H1 (cell line): ENCODE results near the gene QRICH1. TPM values are rescaled to one million over a fixed set of nuclear protein-coding genes. Genes with fewer than 3 reads are reported as not detected.

ENCODE experiments used
- BACH1 ChIP-seq: IDR thresholded peaks from 2 replicates; pipeline ENCODE4 v1.6.1; 2012; ENCODE audit warnings: low read length, improper control_type of control experiment
- CHD1 ChIP-seq: IDR thresholded peaks from 2 replicates; pipeline ENCODE4 v1.6.1; 2012; ENCODE audit warnings: low read depth, low read length, improper control_type of control experiment
- RAD21 ChIP-seq, 2 experiments: IDR thresholded peaks in 1 of 2; conservative IDR thresholded peaks in 1 of 2; 2 replicates each; pipeline ENCODE4 v1.6.1; 2011; ENCODE audit warnings: low read depth in 2 of 2, low read length in 2 of 2, improper control_type of control experiment in 1 of 2, inconsistent platforms in 1 of 2, mild to moderate bottlenecking in 1 of 2, moderate library complexity in 1 of 2
- TEAD4 ChIP-seq: IDR thresholded peaks from 2 replicates; pipeline ENCODE4 v1.6.1; 2012; ENCODE audit warnings: low read depth, low read length, inconsistent platforms, mixed read lengths
- polyA plus RNA-seq, 7 experiments: library from polyadenylated mRNA; depleted of rRNA in 3 of 7; stranded (reverse) in 5 of 7; unstranded in 2 of 7; fragments of >200 nt in 5 of 7; fragments of 200-250 nt in 2 of 7; gene quantifications; 1 replicate in 5 of 7; 2 replicates in 1 of 7; 4 replicates in 1 of 7; pipeline versions ENCODE4 v1.2.1 to v1.2.3, GENCODE V29; 2011 to 2013; ENCODE audit warnings: missing spikeins in 2 of 7, mixed read lengths in 2 of 7
- total RNA-seq: library from RNA; stranded (reverse); fragmentation: NEBNext Ultra II Directional; extraction: Animal tissue kit (Norgen Biotek cat#: 25700); gene quantifications from 2 replicates; pipeline ENCODE4 v1.2.1, GENCODE V29; 2021
- TF ChIP-seq, protein P1 (sequence below): fragments of 300-600 bp; sonication (generic); IDR thresholded peaks from 2 replicates; pipeline ENCODE4 v1.7.1; 2012; ENCODE audit warnings: low read length, moderate library complexity, mild to moderate bottlenecking, inconsistent platforms; ENCODE audit not compliant: insufficient replicate concordance
- TF ChIP-seq, protein P2 (sequence below): IDR thresholded peaks from 2 replicates; pipeline ENCODE4 v1.6.1; 2011; ENCODE audit warnings: low read depth, mild to moderate bottlenecking, low read length; ENCODE audit not compliant: insufficient read depth

QRICH1 gene
- total and polyA plus RNA-seq, 2 of the 8 experiments (the other 6 are each of a cell fraction or from before 2014, with no cell fraction given), result 128 to 142 TPM

DNA sequence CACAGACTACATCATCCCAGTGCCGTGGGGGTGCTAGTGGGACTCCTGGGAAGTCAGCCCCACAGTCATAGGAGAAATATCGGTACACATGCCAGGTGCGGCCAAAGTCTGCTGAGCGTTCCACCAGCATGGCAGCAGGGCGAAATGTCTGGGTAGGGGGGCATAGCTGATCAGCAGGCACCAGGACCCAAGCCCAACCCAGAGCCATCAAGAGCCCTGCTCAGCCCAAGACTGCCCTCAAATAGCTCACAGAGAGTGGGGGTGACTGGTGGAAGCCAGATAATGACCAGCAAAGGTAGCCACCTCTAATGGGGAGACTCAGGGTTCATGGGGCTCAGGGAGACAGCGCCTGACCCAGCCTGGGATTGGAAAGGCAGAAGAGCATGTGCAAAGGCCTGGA lies 37.7 kb upstream of the QRICH1 start (continued):
- TF ChIP-seq BACH1 (no peak), RAD21 (IDR thresholded peaks at IDR 0.05 in 1 of 2, conservative IDR thresholded peaks at IDR 0.05 in 1 of 2; ENCODE audit: low read depth in 2 of 2, low read length in 2 of 2) (no peak), CHD1 (no peak), TEAD4 (no peak)
- TF ChIP-seq, protein P1, sequence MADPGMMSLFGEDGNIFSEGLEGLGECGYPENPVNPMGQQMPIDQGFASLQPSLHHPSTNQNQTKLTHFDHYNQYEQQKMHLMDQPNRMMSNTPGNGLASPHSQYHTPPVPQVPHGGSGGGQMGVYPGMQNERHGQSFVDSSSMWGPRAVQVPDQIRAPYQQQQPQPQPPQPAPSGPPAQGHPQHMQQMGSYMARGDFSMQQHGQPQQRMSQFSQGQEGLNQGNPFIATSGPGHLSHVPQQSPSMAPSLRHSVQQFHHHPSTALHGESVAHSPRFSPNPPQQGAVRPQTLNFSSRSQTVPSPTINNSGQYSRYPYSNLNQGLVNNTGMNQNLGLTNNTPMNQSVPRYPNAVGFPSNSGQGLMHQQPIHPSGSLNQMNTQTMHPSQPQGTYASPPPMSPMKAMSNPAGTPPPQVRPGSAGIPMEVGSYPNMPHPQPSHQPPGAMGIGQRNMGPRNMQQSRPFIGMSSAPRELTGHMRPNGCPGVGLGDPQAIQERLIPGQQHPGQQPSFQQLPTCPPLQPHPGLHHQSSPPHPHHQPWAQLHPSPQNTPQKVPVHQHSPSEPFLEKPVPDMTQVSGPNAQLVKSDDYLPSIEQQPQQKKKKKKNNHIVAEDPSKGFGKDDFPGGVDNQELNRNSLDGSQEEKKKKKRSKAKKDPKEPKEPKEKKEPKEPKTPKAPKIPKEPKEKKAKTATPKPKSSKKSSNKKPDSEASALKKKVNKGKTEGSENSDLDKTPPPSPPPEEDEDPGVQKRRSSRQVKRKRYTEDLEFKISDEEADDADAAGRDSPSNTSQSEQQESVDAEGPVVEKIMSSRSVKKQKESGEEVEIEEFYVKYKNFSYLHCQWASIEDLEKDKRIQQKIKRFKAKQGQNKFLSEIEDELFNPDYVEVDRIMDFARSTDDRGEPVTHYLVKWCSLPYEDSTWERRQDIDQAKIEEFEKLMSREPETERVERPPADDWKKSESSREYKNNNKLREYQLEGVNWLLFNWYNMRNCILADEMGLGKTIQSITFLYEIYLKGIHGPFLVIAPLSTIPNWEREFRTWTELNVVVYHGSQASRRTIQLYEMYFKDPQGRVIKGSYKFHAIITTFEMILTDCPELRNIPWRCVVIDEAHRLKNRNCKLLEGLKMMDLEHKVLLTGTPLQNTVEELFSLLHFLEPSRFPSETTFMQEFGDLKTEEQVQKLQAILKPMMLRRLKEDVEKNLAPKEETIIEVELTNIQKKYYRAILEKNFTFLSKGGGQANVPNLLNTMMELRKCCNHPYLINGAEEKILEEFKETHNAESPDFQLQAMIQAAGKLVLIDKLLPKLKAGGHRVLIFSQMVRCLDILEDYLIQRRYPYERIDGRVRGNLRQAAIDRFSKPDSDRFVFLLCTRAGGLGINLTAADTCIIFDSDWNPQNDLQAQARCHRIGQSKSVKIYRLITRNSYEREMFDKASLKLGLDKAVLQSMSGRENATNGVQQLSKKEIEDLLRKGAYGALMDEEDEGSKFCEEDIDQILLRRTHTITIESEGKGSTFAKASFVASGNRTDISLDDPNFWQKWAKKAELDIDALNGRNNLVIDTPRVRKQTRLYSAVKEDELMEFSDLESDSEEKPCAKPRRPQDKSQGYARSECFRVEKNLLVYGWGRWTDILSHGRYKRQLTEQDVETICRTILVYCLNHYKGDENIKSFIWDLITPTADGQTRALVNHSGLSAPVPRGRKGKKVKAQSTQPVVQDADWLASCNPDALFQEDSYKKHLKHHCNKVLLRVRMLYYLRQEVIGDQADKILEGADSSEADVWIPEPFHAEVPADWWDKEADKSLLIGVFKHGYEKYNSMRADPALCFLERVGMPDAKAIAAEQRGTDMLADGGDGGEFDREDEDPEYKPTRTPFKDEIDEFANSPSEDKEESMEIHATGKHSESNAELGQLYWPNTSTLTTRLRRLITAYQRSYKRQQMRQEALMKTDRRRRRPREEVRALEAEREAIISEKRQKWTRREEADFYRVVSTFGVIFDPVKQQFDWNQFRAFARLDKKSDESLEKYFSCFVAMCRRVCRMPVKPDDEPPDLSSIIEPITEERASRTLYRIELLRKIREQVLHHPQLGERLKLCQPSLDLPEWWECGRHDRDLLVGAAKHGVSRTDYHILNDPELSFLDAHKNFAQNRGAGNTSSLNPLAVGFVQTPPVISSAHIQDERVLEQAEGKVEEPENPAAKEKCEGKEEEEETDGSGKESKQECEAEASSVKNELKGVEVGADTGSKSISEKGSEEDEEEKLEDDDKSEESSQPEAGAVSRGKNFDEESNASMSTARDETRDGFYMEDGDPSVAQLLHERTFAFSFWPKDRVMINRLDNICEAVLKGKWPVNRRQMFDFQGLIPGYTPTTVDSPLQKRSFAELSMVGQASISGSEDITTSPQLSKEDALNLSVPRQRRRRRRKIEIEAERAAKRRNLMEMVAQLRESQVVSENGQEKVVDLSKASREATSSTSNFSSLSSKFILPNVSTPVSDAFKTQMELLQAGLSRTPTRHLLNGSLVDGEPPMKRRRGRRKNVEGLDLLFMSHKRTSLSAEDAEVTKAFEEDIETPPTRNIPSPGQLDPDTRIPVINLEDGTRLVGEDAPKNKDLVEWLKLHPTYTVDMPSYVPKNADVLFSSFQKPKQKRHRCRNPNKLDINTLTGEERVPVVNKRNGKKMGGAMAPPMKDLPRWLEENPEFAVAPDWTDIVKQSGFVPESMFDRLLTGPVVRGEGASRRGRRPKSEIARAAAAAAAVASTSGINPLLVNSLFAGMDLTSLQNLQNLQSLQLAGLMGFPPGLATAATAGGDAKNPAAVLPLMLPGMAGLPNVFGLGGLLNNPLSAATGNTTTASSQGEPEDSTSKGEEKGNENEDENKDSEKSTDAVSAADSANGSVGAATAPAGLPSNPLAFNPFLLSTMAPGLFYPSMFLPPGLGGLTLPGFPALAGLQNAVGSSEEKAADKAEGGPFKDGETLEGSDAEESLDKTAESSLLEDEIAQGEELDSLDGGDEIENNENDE, result no peak
- TF ChIP-seq, protein P2, sequence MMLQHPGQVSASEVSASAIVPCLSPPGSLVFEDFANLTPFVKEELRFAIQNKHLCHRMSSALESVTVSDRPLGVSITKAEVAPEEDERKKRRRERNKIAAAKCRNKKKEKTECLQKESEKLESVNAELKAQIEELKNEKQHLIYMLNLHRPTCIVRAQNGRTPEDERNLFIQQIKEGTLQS, result no peak
- TF ChIP-seq, all 59 proteins: peak for 0
